ENCODE measurements around the gene ASGR1.

ASGR1 gene

GRCh38 chr17:7216242-7217112 is 37.3 kb upstream of the ASGR1 start:
- DNase-seq, result no peak

GRCh38 chr17:7215652-7216180 is 36.5 kb upstream of the ASGR1 start:
- peak; percentile 57 for DNase-seq

- no peak for DNase-seq
Measured at GRCh38 chr17:7215136-7215638, 36.0 kb upstream of the ASGR1 start.

- peak; percentile 98 for DNase-seq
Measured at GRCh38 chr17:7214300-7215135, 35.3 kb upstream of the ASGR1 start.

- DNase-seq, result peak; percentile 86
Measured at GRCh38 chr17:7213895-7214299, 34.7 kb upstream of the ASGR1 start.

DNA sequence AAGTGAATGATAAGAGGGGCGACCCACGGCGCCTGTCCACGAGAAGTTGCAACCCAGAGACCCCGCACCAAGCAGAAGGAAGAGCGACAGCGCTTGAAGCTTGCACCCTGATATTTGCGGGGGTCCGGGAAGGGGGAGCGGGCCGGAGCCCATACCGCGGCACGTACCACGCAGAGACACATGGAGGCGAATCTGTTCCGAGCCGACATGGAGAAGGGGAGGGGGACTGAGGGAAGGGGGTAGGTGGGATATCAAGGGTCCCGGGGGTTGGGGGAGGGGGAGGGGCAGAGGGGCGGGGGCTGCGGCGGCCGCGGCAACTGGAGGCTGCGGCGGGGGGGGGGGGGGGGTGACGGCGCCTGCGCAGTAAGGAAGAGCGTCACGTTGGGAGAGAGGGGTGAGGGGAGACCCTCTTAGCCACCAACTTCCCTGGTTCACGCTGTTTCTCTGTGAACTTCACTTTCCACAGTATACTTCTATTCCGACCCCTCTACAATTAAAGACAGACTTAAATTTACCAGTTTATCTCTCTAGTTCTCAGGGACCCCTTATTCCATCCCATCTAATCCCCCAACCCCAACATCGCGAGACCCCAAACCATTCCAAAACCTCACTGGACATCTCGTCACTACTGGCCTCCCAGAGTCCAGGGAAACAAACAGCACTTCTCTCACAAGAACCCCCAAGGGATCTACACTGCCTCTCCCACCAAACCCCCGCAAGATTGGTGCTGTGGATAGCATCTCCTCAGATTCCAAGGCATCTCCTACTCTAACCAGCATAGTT is 32.5 kb upstream of the ASGR1 start:
- no peak for DNase-seq

DNA sequence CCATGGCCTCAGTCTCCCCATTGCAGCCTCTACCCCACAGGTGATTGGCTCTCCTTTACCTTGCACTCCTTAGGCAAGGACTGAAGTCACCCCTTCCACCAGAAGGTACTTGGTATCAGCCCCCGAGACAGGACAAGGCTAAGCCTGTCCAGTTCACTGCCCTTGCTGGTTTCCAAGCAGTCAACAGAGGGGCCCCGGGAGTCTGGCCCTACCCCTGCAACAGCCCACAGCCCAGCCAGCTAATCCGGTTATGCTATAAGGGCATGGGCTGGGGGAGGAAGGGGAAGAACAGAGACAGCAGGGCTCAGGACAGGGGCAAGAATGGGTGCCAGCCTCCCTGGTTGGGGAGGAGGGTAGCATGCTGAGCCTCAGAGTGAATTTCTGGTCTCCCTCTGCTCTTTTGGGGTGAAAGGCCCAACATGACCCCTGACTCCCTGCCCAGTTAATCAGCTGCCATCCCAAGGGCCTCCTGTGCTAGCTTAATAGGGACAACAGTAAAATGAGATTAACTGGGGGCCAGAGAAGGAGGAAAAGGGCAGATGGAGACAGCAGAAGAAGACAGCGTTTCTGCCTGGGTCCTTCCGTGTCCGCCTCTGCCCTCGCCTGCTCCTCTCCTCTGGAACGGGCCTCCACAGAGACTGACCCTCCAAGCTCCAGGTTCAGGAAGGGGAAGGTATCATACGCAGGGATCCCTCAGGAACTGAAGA is 29.7 kb upstream of the ASGR1 start:
- DNase-seq, result no peak

- no peak for DNase-seq
Measured at GRCh38 chr17:7208027-7208571, 28.9 kb upstream of the ASGR1 start.

GRCh38 chr17:7207120-7208001 is 28.2 kb upstream of the ASGR1 start:
- DNase-seq, result no peak

GRCh38 chr17:7205561-7205960 is 26.4 kb upstream of the ASGR1 start:
- no peak for DNase-seq

GRCh38 chr17:7204828-7205461 is 25.8 kb upstream of the ASGR1 start:
- peak; percentile 89 for DNase-seq

DNA sequence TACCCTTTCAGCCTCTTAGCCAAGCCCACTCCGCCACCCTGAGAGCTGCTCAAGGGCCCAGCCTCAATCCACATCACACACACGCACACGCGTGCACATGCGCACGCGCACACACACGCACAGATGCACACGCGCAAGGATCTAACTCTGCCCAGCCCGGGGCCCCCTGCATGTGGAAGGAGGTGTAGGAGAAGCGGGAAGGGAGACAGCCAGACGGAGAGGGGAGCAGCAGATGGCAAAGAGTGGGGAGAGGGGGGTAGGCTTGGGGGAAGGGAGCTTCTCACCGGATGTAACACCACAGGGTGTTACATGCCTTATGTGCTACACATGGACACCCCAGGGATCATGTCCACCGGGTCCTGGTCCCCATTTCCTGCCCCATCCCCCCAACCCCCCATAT is 25.2 kb upstream of the ASGR1 start:
- peak; percentile 42 for DNase-seq

GRCh38 chr17:7203391-7203790 is 24.2 kb upstream of the ASGR1 start:
- DNase-seq, result no peak

- no peak for DNase-seq
Measured at GRCh38 chr17:7196651-7197401, 17.7 kb upstream of the ASGR1 start.

GRCh38 chr17:7195971-7196370 is 16.8 kb upstream of the ASGR1 start:
- DNase-seq, result no peak

- DNase-seq, result no peak
Measured at GRCh38 chr17:7192271-7192937, 13.2 kb upstream of the ASGR1 start.

DNA sequence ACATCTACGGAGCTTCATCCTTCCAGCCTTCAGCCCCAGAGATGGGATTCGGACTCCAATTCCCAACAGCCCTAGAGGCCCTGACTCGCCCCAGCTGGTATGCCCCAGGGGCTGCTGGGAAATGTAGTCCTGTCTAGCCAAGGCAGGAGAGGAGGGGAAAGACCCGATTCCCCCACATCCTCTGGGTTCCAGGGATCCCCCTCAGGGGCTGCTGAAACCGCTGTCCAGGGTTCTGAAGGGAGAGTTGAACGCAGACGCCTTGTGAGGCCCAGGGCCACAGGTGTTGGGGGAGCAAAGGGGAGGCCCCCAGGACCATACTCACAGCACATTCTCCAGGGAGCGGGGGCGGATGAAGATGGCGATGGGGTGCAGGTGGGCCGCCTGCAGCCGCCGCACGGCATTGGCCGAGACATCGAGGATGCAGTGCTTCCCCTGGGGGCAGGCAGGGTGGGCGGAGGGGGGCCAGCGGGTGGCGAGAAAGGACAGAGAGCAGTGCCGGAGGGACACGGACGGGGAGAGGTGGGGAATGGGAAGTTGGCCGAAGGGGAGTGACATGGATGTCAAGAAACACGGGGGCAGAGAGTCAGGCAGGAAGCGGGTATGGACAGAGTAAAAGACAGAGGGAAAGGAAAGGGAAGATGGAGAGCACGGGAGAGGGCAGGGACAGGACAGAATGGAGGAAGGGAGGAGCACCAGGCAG is 12.6 kb upstream of the ASGR1 start:
- DNase-seq, result peak; percentile 43

DNA sequence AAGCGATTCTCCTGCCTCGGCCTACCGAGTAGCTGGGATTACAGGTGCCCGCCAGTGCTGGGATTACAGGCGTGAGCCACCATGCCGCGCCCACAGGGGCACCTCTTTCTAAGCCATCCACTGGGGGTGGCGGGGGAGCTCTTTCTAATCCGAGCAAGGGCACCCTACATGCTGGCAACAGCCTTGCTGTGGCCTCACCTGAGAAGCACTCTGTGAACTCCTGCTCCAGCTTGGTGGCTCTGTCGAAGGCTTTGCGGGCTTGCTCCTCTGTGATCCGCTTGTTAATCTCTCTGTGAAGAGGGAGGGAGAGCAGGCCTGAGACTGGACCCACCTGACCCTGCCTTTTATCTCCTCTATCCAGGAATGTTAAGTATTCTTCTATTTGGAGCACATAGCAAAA is 11.9 kb upstream of the ASGR1 start:
- no peak for DNase-seq
